ENCODE measurements around the gene MRFAP1L1. TPM values are rescaled to one million over a fixed set of nuclear protein-coding genes. Genes with fewer than 3 reads are reported as not detected.

MRFAP1L1 gene
- total RNA-seq, 1 donor from 2014 or later = 141 TPM

DNA sequence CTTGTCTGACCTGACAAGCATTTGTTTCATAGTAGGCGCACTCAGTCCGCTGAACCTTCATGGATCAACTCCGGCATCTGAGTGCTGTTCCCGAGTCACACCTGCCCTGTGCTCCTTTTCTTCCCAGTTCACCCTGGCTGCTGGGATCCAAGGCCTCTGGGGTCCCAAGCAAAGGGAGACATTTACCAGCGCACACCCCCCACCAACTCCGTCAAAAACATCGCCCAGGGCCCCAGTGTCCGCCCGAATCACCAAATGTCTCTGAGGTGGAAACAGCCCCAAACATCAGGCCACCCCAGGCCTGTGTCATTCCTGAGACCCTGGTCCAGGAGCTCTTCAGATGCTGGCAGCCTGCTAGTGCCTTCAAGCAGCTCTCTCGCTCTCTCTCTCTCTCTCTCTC lies 11.5 kb upstream of the MRFAP1L1 start:
- H3K27me3 Mint-ChIP-seq (ENCODE audit: insufficient read depth, low read depth) = peaks cover 7% of the 10 kb centered on the region
- no peak for DNase-seq (ENCODE audit: low spot score)
- no peaks in the 10 kb centered on the region for H3K27me3 ChIP-seq
- no peak overlapping the region for H3K4me2 ChIP-seq
- peaks cover 11% of the 10 kb centered on the region for H3K4me1 ChIP-seq
- no peak overlapping the region for H3K4me3 ChIP-seq
- H3K27ac Mint-ChIP-seq = no peak overlapping the region
- H3K36me3 Mint-ChIP-seq = peaks cover 4% of the 10 kb centered on the region
- peaks cover 31% of the 10 kb centered on the region for H3K4me1 Mint-ChIP-seq
- no peak overlapping the region for H3K27ac ChIP-seq
- no peaks in the 10 kb centered on the region for H3K9me3 ChIP-seq (ENCODE audit: low read depth)
- peaks cover 24% of the 10 kb centered on the region for H4K20me1 ChIP-seq (ENCODE audit: low read depth)
- no peaks in the 10 kb centered on the region for H3K36me3 ChIP-seq
- peaks cover 25% of the 10 kb centered on the region for H3K79me2 ChIP-seq (ENCODE audit: low read depth)
- TF ChIP-seq, protein P1, sequence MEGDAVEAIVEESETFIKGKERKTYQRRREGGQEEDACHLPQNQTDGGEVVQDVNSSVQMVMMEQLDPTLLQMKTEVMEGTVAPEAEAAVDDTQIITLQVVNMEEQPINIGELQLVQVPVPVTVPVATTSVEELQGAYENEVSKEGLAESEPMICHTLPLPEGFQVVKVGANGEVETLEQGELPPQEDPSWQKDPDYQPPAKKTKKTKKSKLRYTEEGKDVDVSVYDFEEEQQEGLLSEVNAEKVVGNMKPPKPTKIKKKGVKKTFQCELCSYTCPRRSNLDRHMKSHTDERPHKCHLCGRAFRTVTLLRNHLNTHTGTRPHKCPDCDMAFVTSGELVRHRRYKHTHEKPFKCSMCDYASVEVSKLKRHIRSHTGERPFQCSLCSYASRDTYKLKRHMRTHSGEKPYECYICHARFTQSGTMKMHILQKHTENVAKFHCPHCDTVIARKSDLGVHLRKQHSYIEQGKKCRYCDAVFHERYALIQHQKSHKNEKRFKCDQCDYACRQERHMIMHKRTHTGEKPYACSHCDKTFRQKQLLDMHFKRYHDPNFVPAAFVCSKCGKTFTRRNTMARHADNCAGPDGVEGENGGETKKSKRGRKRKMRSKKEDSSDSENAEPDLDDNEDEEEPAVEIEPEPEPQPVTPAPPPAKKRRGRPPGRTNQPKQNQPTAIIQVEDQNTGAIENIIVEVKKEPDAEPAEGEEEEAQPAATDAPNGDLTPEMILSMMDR (IDR thresholded peaks at IDR 0.05) = no peak
- no peak for TF ChIP-seq EZH2 (IDR thresholded peaks at IDR 0.05)
- no peak overlapping the region for H3K9ac ChIP-seq
- H3K9me3 Mint-ChIP-seq = no peaks in the 10 kb centered on the region
- no peak overlapping the region for H2AFZ ChIP-seq (replicated peaks)
- H3K4me3 Mint-ChIP-seq = peak overlapping the region; percentile 48
- peaks cover 19% of the 10 kb centered on the region for H3F3A ChIP-seq (ENCODE audit: low read depth)

DNA sequence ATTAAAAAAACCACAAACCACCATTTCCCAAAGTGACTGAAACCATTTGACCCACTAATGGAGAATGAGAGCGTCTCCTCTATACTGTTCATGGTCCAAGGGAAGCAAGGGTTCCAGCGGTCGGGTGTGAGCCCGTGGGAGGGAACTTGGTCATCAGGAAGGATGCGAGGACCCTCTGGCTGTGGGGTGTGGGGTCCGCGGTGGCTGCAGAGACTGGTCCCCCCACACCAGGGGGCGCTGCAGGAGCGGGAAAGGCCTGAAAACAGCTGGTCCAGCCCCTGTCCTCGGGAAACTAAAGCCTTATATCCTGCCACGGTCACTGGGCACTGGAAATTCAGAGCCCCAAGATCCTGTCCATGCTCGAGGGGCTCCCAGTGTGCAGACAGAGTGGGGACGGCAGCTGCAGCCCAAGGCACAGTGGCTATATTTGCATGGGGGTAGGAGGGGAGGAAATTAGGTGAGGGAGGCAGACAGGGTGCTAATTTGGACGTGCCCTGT lies 10.6 kb upstream of the MRFAP1L1 start:
- no peaks in the 10 kb centered on the region for H3K36me3 ChIP-seq
- H3K9ac ChIP-seq = no peak overlapping the region
- peak overlapping the region; percentile 50 for H3K4me3 Mint-ChIP-seq
- no peaks in the 10 kb centered on the region for H3K27me3 ChIP-seq
- H3K4me3 ChIP-seq = no peak overlapping the region
- peaks cover 7% of the 10 kb centered on the region for H3K27me3 Mint-ChIP-seq (ENCODE audit: insufficient read depth, low read depth)
- no peak for TF ChIP-seq EZH2 (IDR thresholded peaks at IDR 0.05)
- TF ChIP-seq, protein P1 (IDR thresholded peaks at IDR 0.05) = peak; percentile 96
- no peak for TF ChIP-seq EZH2phosphoT487 (IDR thresholded peaks at IDR 0.05)
- peaks cover 34% of the 10 kb centered on the region for H3K4me1 Mint-ChIP-seq
- H3K4me1 ChIP-seq = peaks cover 11% of the 10 kb centered on the region
- DNase-seq (ENCODE audit: low spot score) = peak; percentile 93
- peaks cover 24% of the 10 kb centered on the region for H4K20me1 ChIP-seq (ENCODE audit: low read depth)
- H3K9me3 ChIP-seq (ENCODE audit: low read depth) = no peaks in the 10 kb centered on the region
- peaks cover 25% of the 10 kb centered on the region for H3K79me2 ChIP-seq (ENCODE audit: low read depth)
- H2AFZ ChIP-seq (replicated peaks) = no peak overlapping the region
- no peaks in the 10 kb centered on the region for H3K9me3 Mint-ChIP-seq
- H3K27ac ChIP-seq = no peak overlapping the region
- peaks cover 5% of the 10 kb centered on the region for H3K36me3 Mint-ChIP-seq
- no peak overlapping the region for H3K27ac Mint-ChIP-seq
- peaks cover 18% of the 10 kb centered on the region for H3F3A ChIP-seq (ENCODE audit: low read depth)
- no peak overlapping the region for H3K4me2 ChIP-seq

DNA sequence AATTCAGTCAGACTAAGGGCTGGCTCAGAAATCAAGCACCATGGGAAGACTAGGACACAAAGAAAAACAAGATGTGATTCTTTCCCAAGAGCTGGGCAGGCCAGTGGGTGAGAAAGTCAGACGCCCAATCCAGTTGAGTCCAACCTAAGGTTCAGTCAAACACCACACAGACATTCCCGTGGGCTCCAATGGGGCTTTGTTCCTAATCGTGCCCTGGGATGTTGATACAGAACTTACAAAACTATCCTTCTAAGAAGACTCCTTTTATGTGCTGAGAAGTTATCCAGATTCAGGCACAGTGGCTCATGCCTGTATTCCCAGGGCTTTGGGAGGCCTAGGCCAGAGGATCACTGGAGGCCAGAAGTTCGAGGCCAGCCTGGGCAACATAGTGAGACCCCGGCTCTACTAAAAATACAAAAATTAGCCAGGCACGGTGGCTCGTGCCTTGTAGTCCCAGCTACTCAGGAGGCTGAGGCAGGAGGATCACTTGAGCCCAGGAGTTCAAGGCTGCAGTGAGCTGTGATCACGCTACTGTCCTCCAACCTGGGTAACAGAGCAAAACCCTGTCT lies 10.0 kb upstream of the MRFAP1L1 start:
- no peaks in the 10 kb centered on the region for H3K36me3 ChIP-seq
- TF ChIP-seq, protein P1 (IDR thresholded peaks at IDR 0.05) = no peak
- no peak for TF ChIP-seq EZH2 (IDR thresholded peaks at IDR 0.05)
- TF ChIP-seq EZH2phosphoT487 (IDR thresholded peaks at IDR 0.05) = no peak
- no peak overlapping the region for H3K4me3 ChIP-seq
- no peak overlapping the region for H2AFZ ChIP-seq (replicated peaks)
- DNase-seq (ENCODE audit: low spot score) = no peak
- peaks cover 8% of the 10 kb centered on the region for H3K4me1 ChIP-seq
- Mint-ChIP-seq H3K4me1 (peaks cover 30% of the 10 kb centered on the region), H3K9me3 (no peaks in the 10 kb centered on the region), H3K27ac (no peak overlapping the region), H3K4me3 (no peak overlapping the region), H3K27me3 (ENCODE audit: insufficient read depth, low read depth) (peaks cover 7% of the 10 kb centered on the region), H3K36me3 (peaks cover 5% of the 10 kb centered on the region)
- H3K27me3 ChIP-seq = peaks cover 3% of the 10 kb centered on the region
- peaks cover 17% of the 10 kb centered on the region for H3F3A ChIP-seq (ENCODE audit: low read depth)
- no peak overlapping the region for H3K4me2 ChIP-seq
- no peak overlapping the region for H3K27ac ChIP-seq
- H4K20me1 ChIP-seq (ENCODE audit: low read depth) = peaks cover 24% of the 10 kb centered on the region
- H3K79me2 ChIP-seq (ENCODE audit: low read depth) = peaks cover 25% of the 10 kb centered on the region
- no peak overlapping the region for H3K9ac ChIP-seq
- no peaks in the 10 kb centered on the region for H3K9me3 ChIP-seq (ENCODE audit: low read depth)

Measured in neural progenitor cell (in vitro differentiated cells).